Liver (tissue), 3 donors: ENCODE results near the gene PPP4R1.

Source experiments
- EGR1 ChIP-seq, 2 donors: IDR thresholded peaks; 2 replicates each; pipeline ENCODE4 v1.6.1; 2016 to 2018; ENCODE audit warnings: antibody characterized with exemption in 2 of 2, low read depth in 2 of 2
- TF ChIP-seq, protein P1 (sequence below): fragments of 150-350 bp; IDR thresholded peaks from 2 replicates; pipeline ENCODE4 v1.5.1; 2017; ENCODE audit warnings: improper control_type of control experiment, low read depth, low read length; ENCODE audit not compliant: missing input control
- TF ChIP-seq, protein P2 (sequence below): IDR thresholded peaks from 2 replicates; pipeline ENCODE4 v1.6.1; 2016; ENCODE audit warnings: antibody characterized with exemption
- donor health status: healthy.
- donor health status: healthy.

- TF ChIP-seq, protein P1, sequence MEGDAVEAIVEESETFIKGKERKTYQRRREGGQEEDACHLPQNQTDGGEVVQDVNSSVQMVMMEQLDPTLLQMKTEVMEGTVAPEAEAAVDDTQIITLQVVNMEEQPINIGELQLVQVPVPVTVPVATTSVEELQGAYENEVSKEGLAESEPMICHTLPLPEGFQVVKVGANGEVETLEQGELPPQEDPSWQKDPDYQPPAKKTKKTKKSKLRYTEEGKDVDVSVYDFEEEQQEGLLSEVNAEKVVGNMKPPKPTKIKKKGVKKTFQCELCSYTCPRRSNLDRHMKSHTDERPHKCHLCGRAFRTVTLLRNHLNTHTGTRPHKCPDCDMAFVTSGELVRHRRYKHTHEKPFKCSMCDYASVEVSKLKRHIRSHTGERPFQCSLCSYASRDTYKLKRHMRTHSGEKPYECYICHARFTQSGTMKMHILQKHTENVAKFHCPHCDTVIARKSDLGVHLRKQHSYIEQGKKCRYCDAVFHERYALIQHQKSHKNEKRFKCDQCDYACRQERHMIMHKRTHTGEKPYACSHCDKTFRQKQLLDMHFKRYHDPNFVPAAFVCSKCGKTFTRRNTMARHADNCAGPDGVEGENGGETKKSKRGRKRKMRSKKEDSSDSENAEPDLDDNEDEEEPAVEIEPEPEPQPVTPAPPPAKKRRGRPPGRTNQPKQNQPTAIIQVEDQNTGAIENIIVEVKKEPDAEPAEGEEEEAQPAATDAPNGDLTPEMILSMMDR, result peak; percentile 60
- no peak for TF ChIP-seq EGR1 (IDR thresholded peaks at IDR 0.05; ENCODE audit: low read depth in 2 of 2)
- TF ChIP-seq, protein P2, sequence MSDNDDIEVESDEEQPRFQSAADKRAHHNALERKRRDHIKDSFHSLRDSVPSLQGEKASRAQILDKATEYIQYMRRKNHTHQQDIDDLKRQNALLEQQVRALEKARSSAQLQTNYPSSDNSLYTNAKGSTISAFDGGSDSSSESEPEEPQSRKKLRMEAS, result no peak
Observed at GRCh38 chr18:9612215-9612830, 2.0 kb downstream of the PPP4R1 start.
